SK-N-MC (cell line): Measurements from ENCODE around the gene MCU.

Experiments
- DNase-seq: peaks from one replicate; pipeline ENCODE4 v3.0.0-alpha.2; 2011; ENCODE audit warnings: low read depth, low spot score
- H3K27ac ChIP-seq: fragments of 200-600 bp; sonication (generic); 2 replicates; pipeline ENCODE4 v1.5.1; 2016; ENCODE audit warnings: mixed run types
- H3K36me3 ChIP-seq: fragments of 200-600 bp; sonication (generic); 2 replicates; pipeline ENCODE4 v1.6.1; 2017; ENCODE audit warnings: antibody characterized with exemption, low read length, mixed read lengths; ENCODE audit not compliant: insufficient read depth
- H3K4me3 ChIP-seq: fragments of 200-600 bp; sonication (generic); 2 replicates; pipeline ENCODE4 v1.5.1; 2016
- H3K9ac ChIP-seq: fragments of 200-600 bp; sonication (generic); 2 replicates; pipeline ENCODE4 v1.8.0; 2017; ENCODE audit warnings: mixed run types, mixed read lengths; ENCODE audit not compliant: insufficient read length
- H3K9me3 ChIP-seq: fragments of 200-600 bp; sonication (generic); 2 replicates; pipeline ENCODE4 v1.6.1; 2017; ENCODE audit warnings: low read depth, mild to moderate bottlenecking, antibody characterized with exemption, low read length, moderate library complexity, mixed read lengths
- EZH2 ChIP-seq: fragments of 200-600 bp; sonication (generic); IDR thresholded peaks from one replicate; pipeline ENCODE4 v1.6.1; 2017; ENCODE audit warnings: antibody characterized with exemption
- FOXP2 ChIP-seq: optimal IDR thresholded peaks from 2 replicates; pipeline ENCODE3; 2011; ENCODE audit warnings: mild to moderate bottlenecking, moderate library complexity; ENCODE audit not compliant: insufficient read depth; ENCODE audit errors: extremely low read length, control extremely low read depth
- POLR2AphosphoS5 ChIP-seq: IDR thresholded peaks from 2 replicates; pipeline ENCODE4 v1.6.1; 2012; ENCODE audit warnings: mild to moderate bottlenecking, low read depth, low read length, borderline replicate concordance

MCU gene

DNA sequence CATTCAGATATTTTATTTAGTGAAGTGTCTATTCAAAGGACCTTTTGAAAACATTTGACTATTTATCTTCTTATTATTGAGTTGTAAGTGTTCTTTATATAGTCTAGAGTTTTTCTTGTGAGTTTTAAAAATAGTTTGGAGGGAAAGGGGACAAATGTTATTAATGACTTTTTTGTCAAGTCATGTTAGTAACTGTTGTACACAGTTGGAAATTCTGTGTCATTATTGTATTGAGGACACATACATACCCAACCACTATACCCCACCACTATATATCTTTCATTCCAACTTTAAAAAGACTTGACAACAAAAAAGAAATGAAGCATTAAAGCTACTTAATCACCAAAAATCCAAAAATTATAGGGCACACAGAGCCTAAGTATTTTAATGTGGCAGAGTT lies 148.4 kb downstream of the MCU start:
- Histone ChIP-seq H3K9me3 (no peaks in the 10 kb centered on the region), H3K9ac (no peak overlapping the region), H3K4me3 (no peak overlapping the region), H3K36me3 (no peaks in the 10 kb centered on the region), H3K27ac (no peak overlapping the region)
- no peak for DNase-seq
- TF ChIP-seq FOXP2, result no peak
- no peak for TF ChIP-seq EZH2
- TF ChIP-seq POLR2AphosphoS5, result no peak

DNA sequence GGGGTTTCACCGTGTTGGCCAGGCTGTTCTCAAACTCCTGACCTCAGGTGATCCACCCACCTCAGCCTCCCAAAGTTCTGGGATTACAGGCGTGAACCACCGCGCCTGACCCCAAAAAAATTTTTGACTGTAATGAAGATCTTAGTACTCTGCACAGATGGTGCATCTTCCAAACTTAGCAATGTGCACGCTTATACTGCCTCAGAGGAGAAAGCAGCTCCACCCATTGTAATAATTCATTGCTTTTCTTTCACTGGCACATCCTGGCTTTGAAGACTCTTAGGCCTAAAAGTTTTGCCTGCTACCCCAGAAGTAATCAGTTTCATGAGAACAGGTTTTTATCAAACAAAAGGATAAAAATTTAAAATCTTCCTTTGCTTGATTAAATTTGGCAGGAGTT lies 149.5 kb downstream of the MCU start:
- DNase-seq, result no peak
- Histone ChIP-seq H3K27ac (no peak overlapping the region), H3K9me3 (no peaks in the 10 kb centered on the region), H3K4me3 (no peak overlapping the region), H3K9ac (no peak overlapping the region), H3K36me3 (no peaks in the 10 kb centered on the region)
- no peak for TF ChIP-seq EZH2
- no peak for TF ChIP-seq FOXP2
- no peak for TF ChIP-seq POLR2AphosphoS5

DNA sequence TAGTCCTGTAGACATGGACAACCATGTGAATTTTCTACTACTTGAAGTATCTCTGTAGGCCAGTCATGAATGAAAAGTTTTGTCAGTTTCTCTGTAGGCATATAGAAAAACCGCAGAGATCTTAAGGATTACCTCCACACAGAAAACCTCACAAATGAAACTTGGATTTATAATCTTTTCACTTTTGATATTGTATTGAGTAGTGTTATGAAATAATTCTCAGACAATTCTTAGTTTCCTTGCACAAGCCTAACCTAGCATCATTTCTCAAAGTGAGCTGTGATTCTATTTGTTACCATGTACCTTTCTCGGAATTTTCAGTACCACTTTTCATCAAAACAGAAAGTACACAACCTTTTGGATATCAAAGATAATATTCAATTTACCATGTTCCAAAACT lies 150.2 kb downstream of the MCU start:
- Histone ChIP-seq H3K9ac (no peak overlapping the region), H3K36me3 (no peaks in the 10 kb centered on the region), H3K9me3 (no peaks in the 10 kb centered on the region), H3K27ac (no peak overlapping the region), H3K4me3 (no peak overlapping the region)
- TF ChIP-seq FOXP2 (no peak), POLR2AphosphoS5 (no peak), EZH2 (no peak)
- no peak for DNase-seq

DNA sequence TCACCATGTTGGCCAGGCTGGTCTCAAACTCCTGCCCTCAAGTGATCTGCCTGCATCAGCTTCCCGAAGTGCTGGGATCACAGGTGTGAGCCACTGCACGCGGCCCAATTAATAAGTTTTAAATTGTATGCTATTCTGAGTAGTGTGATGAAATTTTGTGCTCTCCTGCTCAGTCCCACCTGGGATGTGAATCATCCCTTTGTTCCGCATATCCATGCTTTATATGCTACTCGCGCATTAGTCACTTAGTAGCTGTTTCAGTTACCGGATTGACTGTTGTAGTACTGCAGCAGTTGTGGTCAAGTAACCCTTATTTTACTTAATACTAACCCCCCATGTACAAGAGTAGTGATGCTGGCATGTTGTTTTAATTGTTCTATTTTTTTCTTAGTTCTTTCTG lies 154.3 kb downstream of the MCU start:
- H3K36me3 ChIP-seq, result no peaks in the 10 kb centered on the region
- H3K4me3 ChIP-seq, result no peak overlapping the region
- H3K9ac ChIP-seq, result no peak overlapping the region
- no peak for TF ChIP-seq FOXP2
- no peak for TF ChIP-seq POLR2AphosphoS5
- no peak for TF ChIP-seq EZH2
- no peaks in the 10 kb centered on the region for H3K9me3 ChIP-seq
- H3K27ac ChIP-seq, result no peak overlapping the region
- DNase-seq, result no peak

DNA sequence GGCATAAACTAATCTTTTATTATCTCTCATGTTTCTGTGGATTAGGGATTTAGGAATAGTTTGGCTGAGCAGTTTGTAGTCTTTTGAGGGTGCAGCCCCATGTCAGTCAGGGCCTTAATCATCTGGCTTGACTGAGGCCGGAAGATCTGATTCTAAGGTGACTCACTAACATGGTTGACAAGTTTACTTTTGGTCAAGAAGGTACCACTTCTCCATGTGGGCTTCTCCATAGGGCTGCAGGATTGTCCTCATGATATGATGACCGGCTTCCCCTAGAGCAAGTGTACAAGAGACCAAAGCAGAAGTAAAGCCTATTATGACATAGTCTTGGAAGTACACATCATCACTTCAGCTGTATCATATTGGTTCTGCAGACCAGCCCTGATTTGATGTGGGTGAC lies 155.7 kb downstream of the MCU start:
- no peak overlapping the region for H3K9ac ChIP-seq
- H3K27ac ChIP-seq, result no peak overlapping the region
- no peaks in the 10 kb centered on the region for H3K36me3 ChIP-seq
- DNase-seq, result no peak
- H3K4me3 ChIP-seq, result no peak overlapping the region
- TF ChIP-seq FOXP2 (no peak), POLR2AphosphoS5 (no peak), EZH2 (no peak)
- H3K9me3 ChIP-seq, result no peaks in the 10 kb centered on the region

DNA sequence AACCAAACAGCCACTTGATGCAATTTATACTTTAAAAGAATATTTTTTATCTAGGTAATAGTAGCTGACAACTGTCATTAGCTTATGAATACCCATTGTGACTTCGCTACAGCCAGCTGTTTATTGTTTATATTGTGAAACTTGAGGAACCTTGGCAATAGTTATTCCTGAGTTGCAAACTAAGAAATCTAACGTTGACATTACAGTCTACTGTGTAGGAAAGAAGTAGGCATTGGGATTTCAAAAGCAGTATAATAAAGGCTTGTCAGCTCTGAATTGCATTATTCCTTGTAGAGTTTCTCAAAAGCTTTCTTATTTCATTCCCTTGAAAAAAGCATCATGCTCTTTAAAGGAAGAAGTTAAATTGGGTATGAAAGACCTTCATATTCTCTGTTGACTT lies 158.9 kb downstream of the MCU start:
- H3K27ac ChIP-seq, result no peak overlapping the region
- TF ChIP-seq FOXP2 (no peak), EZH2 (no peak), POLR2AphosphoS5 (no peak)
- DNase-seq, result no peak
- no peaks in the 10 kb centered on the region for H3K36me3 ChIP-seq
- H3K4me3 ChIP-seq, result no peak overlapping the region
- H3K9me3 ChIP-seq, result no peaks in the 10 kb centered on the region
- no peak overlapping the region for H3K9ac ChIP-seq

DNA sequence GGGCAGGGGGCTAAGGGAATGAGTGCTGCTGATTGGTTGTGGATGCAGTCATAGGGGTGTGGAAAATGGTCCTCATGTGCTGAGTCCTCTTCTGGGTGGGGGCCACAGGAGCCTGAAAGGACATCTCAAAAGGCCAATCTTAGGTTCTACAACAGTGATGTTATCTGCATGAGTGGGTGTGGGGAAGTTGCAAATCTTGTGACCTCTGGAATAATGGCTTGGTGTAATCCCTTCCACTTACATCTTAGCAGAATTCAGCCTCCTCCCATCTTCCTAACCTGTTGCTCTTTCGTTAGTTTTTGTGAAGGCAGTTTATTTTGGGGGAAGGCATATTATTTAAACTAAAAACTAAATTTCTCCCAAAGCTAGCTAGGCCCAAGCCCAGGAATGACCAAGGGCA lies 159.6 kb downstream of the MCU start:
- Histone ChIP-seq H3K9ac (no peak overlapping the region), H3K27ac (no peak overlapping the region), H3K9me3 (no peaks in the 10 kb centered on the region), H3K4me3 (no peak overlapping the region), H3K36me3 (no peaks in the 10 kb centered on the region)
- TF ChIP-seq POLR2AphosphoS5 (no peak), EZH2 (no peak), FOXP2 (no peak)
- no peak for DNase-seq

DNA sequence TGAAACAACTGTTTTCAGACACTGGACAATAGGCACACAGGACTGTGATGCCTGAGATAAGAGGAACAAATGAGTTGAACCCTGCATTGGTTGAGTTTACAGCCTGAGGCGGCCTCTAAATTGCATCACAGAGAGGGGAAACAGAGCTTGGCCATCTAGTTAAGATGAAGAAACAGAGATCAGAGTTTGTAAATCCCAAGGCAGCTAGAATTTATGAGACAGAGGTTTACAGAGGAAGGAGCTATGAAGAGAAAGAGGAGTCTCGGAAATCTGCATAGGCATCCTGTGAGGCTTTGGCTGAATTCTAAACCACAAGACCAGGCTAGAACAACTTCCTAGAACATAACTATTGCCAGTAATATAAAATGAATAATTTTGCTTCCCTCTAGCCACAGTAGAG lies 160.6 kb downstream of the MCU start:
- no peak for TF ChIP-seq POLR2AphosphoS5
- no peak for TF ChIP-seq EZH2
- TF ChIP-seq FOXP2, result no peak
- Histone ChIP-seq H3K4me3 (no peak overlapping the region), H3K27ac (no peak overlapping the region), H3K36me3 (no peaks in the 10 kb centered on the region), H3K9me3 (no peaks in the 10 kb centered on the region), H3K9ac (no peak overlapping the region)
- no peak for DNase-seq

DNA sequence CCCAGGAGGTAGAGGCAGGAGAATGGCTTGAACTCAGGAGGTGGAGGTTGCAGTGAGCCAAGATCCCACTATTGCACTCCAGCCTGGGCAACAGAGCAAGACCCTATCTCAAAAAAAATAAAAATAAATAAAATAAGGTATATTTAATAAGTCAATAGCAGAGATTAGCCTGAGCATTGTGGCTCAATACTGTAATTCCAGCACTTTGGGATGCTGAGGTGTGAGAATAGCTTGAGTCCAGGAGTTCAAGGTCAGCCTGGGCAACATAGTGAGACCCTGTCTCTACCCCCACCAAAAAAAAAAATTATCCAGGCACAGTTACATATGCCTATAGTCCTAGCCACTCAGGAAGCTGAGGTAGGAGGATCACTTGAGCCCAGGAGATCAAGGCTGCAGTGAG lies 163.2 kb downstream of the MCU start:
- no peak overlapping the region for H3K4me3 ChIP-seq
- DNase-seq, result no peak
- TF ChIP-seq FOXP2 (no peak), POLR2AphosphoS5 (no peak), EZH2 (no peak)
- no peaks in the 10 kb centered on the region for H3K9me3 ChIP-seq
- no peaks in the 10 kb centered on the region for H3K36me3 ChIP-seq
- H3K27ac ChIP-seq, result no peak overlapping the region
- no peak overlapping the region for H3K9ac ChIP-seq
